Activated CD8-positive, alpha-beta memory T cell treated with anti-CD3 and anti-CD28 coated beads for 48 hours (primary cell): ENCODE measurements around the gene EXOSC1.
A peak's percentile ranks its signal among the peaks of the same experiment; 100 is the strongest.
"Not testable (repeated sequence)": the region's sequence is repeated elsewhere in the genome, so short reads cannot be mapped to it uniquely, and the experiment has no call there.

ENCODE experiments used
- DNase-seq, 3 experiments: peaks; one replicate each; pipeline ENCODE4 v3.0.0-alpha.2; 2020; ENCODE audit warnings: low read depth in 2 of 3, low spot score in 2 of 3

EXOSC1 gene

DNA sequence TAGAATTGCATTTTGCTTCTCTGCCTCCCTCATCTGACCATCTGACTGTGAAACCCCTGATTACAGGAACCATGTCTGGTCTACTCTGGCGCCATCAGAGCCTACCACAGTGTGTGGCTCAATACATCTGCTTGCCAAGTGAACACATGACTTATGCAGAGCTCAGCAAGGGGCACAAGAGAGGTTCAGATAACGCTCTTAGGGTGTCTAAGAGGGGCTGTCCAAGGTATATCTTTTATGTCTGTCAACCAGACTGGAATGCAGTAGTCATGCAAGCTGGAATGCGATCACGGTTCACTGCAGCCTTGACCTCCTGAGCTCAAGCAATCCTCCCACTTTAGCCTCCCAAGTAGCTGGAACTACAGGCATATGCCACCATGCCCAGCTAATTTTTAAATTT, 34.4 kb downstream of the EXOSC1 start:
- no peak for DNase-seq

DNA sequence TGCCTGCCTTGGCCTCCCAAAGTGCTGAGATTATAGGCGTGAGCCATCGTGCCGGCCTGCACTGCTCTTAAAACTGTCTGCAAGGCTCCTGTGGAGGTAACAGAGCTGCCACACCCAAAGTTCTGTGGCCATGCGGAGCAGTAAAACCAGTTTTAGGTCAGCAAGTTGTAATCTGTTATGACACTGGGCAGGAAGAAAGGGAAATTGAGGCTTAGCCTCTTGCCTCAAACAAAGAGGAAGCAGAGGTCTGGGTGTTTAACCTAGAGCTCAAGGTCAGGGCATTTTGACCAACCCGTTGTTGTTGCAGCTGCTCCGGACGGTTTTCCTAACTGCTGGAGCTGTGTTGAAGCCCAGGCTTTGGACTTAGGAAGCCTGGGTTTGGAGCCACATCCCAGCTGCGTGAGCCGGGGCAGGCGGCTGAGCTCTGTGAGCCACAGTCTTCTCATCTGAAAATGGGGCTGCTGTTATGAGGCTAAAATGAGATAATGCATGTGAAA, 37.3 kb downstream of the EXOSC1 start:
- no peak for DNase-seq

DNA sequence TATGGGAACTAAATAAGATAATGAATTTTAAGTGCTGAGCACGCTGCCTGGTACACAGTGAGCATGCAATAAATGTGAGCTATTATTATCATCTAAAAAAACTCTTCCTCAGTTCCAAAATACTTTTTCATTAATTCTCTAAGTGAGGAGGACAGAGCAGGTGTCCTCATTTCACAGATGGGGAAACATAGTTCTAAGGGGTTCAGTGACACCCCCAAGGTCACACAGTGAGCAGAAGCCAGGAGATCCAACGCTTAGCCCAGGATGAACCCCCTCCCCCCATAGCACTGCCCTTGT, 37.9 kb downstream of the EXOSC1 start:
- no peak for DNase-seq

DNA sequence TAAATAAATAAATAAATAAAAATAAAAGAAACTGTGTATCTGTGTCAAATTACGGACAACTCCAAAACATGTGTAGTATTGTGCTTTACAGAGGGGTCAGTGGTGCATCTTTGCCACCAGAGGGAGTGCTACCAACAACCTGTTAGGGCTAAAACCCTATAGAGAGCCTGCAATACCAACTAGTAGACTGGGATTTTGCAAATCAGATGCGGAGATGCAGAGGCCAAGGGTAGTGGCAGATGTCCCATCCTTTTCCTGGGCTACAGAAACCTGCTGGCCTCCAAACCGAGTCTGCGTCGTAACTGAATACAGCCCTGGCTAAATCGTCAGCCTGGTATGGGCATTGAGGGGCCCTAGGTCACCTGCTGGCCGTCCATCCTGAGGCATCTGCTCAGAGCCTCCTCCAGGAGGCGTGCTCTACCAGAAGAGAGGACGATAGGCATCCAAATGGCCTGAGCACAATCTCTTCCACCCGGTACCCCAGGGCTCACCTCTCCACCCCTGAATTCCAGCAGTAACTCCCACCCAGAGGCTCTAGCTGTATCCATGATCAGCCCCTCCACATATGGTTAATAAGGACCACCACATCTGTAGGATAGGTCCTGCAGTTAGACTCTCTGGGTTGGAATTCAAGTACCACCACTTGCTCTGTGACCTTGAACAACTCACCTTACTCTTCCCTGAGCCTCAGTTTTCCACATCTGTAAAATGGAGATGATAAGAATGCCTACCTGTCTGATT, 38.4 kb downstream of the EXOSC1 start:
- no peak for DNase-seq

DNA sequence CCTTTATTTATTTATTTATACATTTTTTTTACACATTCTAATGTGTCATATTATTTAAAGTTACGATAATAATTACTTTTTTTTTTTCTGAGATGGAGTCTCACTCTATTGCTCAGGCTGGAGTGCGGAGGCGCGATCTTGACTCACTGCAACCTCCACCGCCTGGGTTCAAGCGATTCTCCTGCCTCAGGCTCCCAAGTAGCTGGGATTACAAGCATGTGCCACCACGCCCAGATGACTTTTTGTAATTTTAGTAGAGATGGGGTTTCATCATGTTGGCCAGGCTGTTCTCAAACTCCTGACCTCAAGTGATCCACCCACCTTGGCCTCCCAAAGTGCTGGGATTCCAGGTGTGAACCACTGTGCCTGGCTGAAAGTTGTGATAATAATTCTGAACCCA, 39.3 kb downstream of the EXOSC1 start:
- DNase-seq, result not testable (repeated sequence)

DNA sequence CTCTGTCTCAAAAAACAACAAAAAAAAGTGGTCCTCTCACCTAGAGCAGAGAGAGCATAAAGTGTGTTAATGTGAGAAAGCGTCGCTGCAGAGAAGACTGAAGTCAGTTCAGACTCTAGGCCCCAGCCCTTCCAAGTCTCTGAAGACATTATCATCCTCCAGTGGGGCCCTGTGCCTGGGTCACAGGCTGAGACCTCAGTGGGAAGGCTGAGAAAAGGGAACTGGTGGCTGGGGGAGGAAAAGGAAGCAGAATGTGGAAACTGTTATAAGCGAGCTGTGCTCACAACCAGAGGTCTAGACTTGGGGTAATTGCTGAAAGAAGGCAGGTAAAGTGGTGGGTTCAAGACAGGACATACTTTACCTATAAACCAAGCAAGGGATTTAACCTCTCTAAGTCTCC, 39.7 kb downstream of the EXOSC1 start:
- DNase-seq, result no peak

DNA sequence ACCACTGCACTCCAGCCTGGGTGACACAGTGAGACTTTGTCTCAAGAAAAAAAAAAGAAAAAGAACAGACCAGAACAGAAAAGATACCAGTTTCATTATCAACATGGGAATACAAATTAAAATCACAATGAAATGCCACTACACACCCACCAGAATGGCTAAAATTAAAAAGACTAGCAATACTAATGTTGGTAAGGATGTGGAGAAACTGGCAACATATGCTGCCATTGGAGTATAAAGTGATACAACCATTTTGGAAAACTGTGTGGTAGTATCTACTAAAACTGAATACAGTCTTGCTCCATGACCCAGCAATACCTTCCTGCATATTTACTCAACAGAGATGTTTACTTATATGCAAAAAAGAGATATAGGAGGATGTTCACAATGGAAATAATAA, 41.8 kb downstream of the EXOSC1 start:
- no peak for DNase-seq

DNA sequence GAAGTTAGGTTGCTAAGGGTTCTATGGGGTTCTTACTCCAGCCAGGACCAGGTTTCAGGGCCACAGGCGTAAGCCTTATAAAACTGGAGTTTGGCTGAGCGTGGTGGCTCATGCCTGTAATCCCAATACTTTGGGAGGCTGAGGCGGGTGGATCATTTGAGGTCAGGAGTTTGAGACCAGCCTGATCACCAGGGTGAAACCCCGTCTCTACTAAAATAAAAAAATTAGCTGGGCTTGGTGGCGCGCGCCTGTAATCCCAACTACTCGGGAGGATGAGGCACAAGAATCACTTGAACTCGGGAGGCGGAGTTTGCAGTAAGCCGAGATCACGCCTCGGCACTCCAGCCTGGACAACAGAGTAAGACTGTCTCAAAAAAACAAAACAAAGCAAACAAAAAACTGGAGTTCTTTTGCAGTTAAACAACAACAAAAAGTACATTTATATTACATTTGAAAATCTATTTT, 44.3 kb downstream of the EXOSC1 start:
- no peak for DNase-seq

DNA sequence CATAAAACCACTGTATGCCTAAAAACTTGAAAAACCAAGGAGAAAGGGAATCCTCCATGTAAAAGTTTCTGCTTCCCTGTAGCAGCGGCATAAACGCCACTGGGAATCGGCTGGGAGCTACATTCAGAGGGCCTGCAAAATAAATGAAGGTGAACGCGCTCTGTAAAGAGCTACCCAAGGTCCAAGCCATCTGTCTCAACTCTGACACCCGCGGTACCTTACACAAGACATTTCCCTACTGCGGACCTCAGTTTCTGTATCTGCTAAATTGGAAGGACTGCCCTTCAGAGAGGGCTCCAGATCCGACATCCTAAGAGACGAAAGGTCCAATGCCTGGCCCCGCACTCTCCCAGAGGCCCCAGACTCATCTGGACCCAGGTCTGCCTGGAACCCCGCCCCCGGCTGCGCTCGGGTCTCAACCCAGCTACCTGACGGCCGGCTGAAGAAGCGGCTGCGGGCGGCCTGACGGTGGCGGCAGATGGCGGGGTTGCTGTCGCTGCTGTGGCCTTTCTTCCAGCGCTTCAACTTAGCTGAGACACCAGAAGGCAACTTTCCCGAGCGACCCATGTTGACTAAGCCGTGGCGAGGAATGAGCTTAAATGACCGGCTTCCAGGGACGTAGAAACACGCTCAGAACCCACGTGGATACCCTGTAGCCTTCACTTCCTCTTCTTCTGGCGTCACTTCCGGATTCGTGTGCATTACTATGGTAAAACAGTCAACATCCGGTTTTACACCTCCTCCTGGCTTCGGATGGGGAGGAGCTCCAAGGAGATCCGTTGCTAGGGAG, 44.9 kb downstream of the EXOSC1 start, which contains the start of gene RRP12:
RRP12 (minus strand) TSS at position 676 of the 790 bp plus-strand sequence; CDS start at position 567, 109 bp downstream.
- peak in 2 of 3 experiments; percentile 60 to 67 for DNase-seq

DNA sequence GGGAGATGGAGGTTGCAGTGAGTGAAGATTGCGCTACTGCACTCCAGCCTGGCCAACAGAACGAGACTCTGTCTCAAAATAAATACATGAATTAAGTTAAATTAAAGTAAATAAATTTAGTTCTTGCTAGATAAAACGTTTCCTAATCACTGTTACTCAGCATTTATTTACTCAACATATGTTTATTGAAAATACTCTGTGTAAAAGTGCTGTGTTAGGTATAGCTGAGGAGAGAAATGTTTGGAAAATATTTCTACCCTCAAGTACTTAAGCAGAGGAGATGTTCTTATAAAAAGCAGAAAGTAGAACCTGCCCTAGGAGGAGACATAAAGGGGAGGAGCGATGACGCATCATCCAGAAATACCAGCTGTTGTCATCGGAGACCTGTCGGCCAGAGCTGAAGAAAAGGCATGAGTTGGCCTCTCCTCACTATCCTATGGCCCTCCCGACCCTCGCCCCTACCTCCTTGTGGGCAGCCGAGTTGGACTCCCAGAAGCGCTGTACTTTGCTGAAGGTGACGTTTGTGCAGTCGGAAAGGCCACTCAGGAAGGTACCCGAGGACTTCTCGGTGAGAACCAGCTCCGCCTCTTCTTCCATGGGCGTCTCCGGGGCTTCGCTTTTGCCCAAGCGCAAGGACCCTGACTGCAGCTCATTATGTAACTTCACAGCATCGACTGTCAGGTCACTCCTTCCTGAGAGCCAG, 45.8 kb downstream of the EXOSC1 start:
- no peak for DNase-seq

DNA sequence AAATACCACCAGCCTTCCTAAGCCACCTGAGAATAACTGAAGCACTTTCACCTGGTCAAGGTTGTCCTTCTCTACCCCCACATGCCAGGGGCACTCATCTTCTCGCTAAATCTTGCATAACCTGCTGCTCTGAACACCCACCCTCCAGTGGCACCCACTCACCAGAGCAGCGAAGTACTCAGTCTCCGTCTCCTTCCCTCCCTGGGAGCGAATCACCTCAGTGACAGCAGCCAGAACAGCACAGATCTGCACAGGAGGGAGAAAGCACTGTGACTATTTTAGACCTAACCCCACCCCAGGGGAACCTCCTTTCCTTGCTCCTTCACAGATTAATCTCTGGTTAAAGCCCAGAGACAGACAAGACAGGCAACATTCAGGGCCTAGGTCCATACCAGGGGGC, 49.8 kb downstream of the EXOSC1 start:
- DNase-seq, result no peak

DNA sequence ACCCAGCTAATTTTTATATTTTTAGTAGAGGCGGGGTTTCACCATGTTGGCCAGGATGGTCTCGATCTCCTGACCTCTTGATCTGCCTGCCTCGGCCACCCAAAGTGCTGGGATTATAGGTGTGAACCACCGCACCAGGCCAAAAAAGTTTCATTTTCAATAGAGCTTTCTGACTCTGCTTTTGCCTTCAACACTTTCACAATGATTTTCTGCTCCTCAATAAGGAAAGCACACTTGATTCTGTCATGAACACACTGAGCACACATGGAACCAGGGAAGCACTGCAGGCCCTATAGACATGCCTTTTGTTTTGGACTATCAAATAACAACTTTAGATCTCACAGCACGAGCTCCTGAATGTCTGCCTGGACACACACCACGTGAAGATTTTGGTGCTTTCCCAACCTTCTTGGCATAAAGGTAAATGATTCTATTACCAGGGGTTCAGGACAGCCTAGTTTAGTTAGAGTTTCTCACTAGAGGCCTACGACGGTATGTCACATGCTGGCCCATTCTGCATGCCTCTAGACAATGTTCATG, 52.7 kb downstream of the EXOSC1 start:
- DNase-seq, result no peak

DNA sequence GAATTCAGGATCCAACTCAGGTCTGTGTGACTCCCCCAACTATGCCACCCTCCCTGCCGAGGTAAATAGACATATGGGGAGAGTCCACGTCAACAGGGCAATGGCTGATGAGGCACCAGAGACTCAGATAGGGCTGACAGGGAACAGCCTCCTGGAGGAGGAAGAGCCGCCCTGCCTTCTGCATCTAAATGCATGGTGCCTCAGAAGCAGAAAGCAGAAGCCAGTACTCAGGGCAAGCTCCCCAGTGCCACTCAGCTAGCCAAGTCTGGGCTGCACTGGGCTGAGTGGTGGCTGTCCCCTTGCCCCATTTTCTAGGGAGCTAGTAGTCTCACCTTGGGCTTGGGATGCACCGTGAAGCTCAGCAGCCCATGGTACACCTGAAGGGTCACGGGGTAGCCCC, 55.7 kb downstream of the EXOSC1 start:
- no peak for DNase-seq

DNA sequence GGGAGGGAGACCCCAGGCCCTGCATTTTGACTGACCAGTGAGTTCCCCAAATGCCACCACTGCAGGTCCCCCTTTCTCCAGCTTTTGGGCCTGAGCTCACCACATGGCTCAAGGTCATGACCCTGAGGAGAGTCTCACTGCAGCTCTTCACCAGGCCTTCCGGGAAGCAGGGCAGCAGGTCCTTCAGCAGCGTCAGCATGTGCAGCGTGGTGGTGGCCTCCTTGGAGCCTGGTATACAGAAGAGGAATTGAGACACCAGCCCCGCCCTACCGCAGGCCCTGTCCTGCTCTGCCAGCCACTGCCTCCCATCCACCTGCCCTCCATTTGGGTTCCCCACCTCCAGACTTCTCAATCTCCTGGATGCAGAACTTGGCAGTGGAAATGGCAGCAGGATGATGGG, 57.7 kb downstream of the EXOSC1 start:
- DNase-seq, result no peak
